HepG2 (cell line): Measurements from ENCODE around the gene TMEM121. TPM values are rescaled to one million over a fixed set of nuclear protein-coding genes. Genes with fewer than 3 reads are reported as not detected.

Source experiments
- ARID5B ChIP-seq: IDR thresholded peaks from 2 replicates; pipeline ENCODE4 v1.4.0; 2020; ENCODE audit warnings: mild to moderate bottlenecking, missing genetic modification reagents
- CTCF ChIP-seq: sonication (generic); formaldehyde crosslinking; IDR thresholded peaks from 2 replicates; pipeline ENCODE4 v1.5.0; 2020; ENCODE audit warnings: mild to moderate bottlenecking, missing genetic modification reagents, moderate library complexity
- GLI4 ChIP-seq: sonication (generic); formaldehyde crosslinking; IDR thresholded peaks from 2 replicates; pipeline ENCODE4 v1.5.1; 2020; ENCODE audit warnings: missing genetic modification reagents, mild to moderate bottlenecking, moderate library complexity, borderline replicate concordance
- HOXA3 ChIP-seq: sonication (generic); formaldehyde crosslinking; IDR thresholded peaks from 2 replicates; pipeline ENCODE4 v1.5.0; 2020; ENCODE audit warnings: missing genetic modification reagents
- MED1 ChIP-seq: sonication (generic); formaldehyde crosslinking; IDR thresholded peaks from 2 replicates; pipeline ENCODE4 v1.4.0; 2020; ENCODE audit warnings: missing genetic modification reagents
- NKX3-1 ChIP-seq: sonication (generic); formaldehyde crosslinking; IDR thresholded peaks from 2 replicates; pipeline ENCODE4 v1.5.0; 2020; ENCODE audit warnings: missing genetic modification reagents
- NR2F6 ChIP-seq, 2 experiments: IDR thresholded peaks; 2 replicates each; pipeline ENCODE4 v1.6.1; 2016; ENCODE audit warnings: antibody characterized with exemption in 1 of 2, mild to moderate bottlenecking in 1 of 2
- TCF12 ChIP-seq, 2 experiments: fragments of 450-650 bp in 1 of 2; sonication (generic) in 1 of 2; formaldehyde crosslinking in 1 of 2; IDR thresholded peaks; 2 replicates each; pipeline versions ENCODE4 v1.6.1 to v1.8.0; 2017 to 2022; ENCODE audit warnings: antibody characterized with exemption in 1 of 2, mild to moderate bottlenecking in 1 of 2, missing genetic modification reagents in 1 of 2, moderate library complexity in 1 of 2
- ZBTB40 ChIP-seq, 2 experiments: fragments of 450-650 bp in 1 of 2; sonication (generic) in 1 of 2; formaldehyde crosslinking in 1 of 2; IDR thresholded peaks; 2 replicates each; pipeline versions ENCODE4 v1.6.1 to v1.8.0; 2016 to 2022; ENCODE audit warnings: antibody characterized with exemption in 1 of 2, mild to moderate bottlenecking in 1 of 2, missing genetic modification reagents in 1 of 2
- ZNF598 ChIP-seq: sonication (generic); formaldehyde crosslinking; IDR thresholded peaks from 2 replicates; pipeline ENCODE4 v1.5.1; 2020; ENCODE audit warnings: mild to moderate bottlenecking, missing genetic modification reagents, borderline replicate concordance
- ZSCAN30 ChIP-seq: sonication (generic); formaldehyde crosslinking; IDR thresholded peaks from 2 replicates; pipeline ENCODE4 v1.5.0; 2020; ENCODE audit warnings: mild to moderate bottlenecking, missing genetic modification reagents
- polyA plus RNA-seq, 8 experiments: library from polyadenylated mRNA; depleted of rRNA in 3 of 8; stranded (reverse) in 7 of 8; unstranded in 1 of 8; fragments of >200 nt; fragmentation: Illumina TruSeq in 4 of 8; extraction: Trizol in 4 of 8; gene quantifications; 2 replicates each; pipeline versions ENCODE4 v1.2.1 to v1.2.3, GENCODE V29; 2011 to 2016; ENCODE audit warnings: low read depth in 4 of 8, missing spikeins in 1 of 8, mixed read lengths in 1 of 8; ENCODE audit not compliant: insufficient read depth in 1 of 8
- total RNA-seq, 5 experiments: library from RNA; depleted of rRNA; stranded (reverse); fragments of >200 nt; fragmentation: Illumina TruSeq; extraction: Trizol; gene quantifications; 2 replicates each; pipeline ENCODE4 v1.2.3, GENCODE V29; 2016; ENCODE audit warnings: low read depth in 1 of 5

TMEM121 gene
- total and polyA plus RNA-seq, 2 of the 13 experiments (the other 11 are each of a cell fraction or from before 2014, with no cell fraction given), result 6.6 to 19.0 TPM

- TF ChIP-seq ARID5B (peak; percentile 50), NKX3-1 (CRISPR knock-in tag) (no peak), GLI4 (no peak), ZBTB40 (IDR thresholded peaks at IDR 0.05) (no peak), ZBTB40 (CRISPR knock-in tag; IDR thresholded peaks at IDR 0.05) (peak; percentile 58; the same call in 1 of the 2 replicates), HOXA3 (CRISPR knock-in tag) (peak; percentile 71), NR2F6 (IDR thresholded peaks at IDR 0.05) (no peak), NR2F6 (CRISPR knock-in tag; IDR thresholded peaks at IDR 0.05) (peak; percentile 51; the same call in 1 of the 2 replicates), TCF12 (IDR thresholded peaks at IDR 0.05) (no peak), TCF12 (CRISPR knock-in tag; IDR thresholded peaks at IDR 0.05) (no peak), CTCF (CRISPR knock-in tag) (peak; percentile 93), ZSCAN30 (CRISPR knock-in tag) (no peak), ZNF598 (CRISPR knock-in tag) (no peak), MED1 (peak; percentile 56)
Measured at GRCh38 chr14:105527826-105528585, 1.6 kb downstream of the TMEM121 start (continued).
